ENCODE data around the gene STAT3.
"Not testable (repeated sequence)": the region's sequence is repeated elsewhere in the genome, so short reads cannot be mapped to it uniquely, and the experiment has no call there.

STAT3 gene

GRCh38 chr17:42277342-42277712 lies 110.9 kb downstream of the STAT3 start:
- no peak for DNase-seq (ENCODE audit: low read depth)

GRCh38 chr17:42276609-42277341 lies 111.5 kb downstream of the STAT3 start:
- no peak for DNase-seq (ENCODE audit: low read depth)

GRCh38 chr17:42276359-42276608 lies 112.0 kb downstream of the STAT3 start, which contains the start of gene STAT5B:
Gene STAT5B, minus strand, starts transcription at chr17:42276391. Its CDS starts 44,264 bp downstream, at chr17:42232127.
- no peak for DNase-seq (ENCODE audit: low read depth)

GRCh38 chr17:42275527-42276358 lies 112.5 kb downstream of the STAT3 start:
- no peak for DNase-seq (ENCODE audit: low read depth)

- no peak for DNase-seq (ENCODE audit: low read depth)
Measured at GRCh38 chr17:42274812-42275526, 113.3 kb downstream of the STAT3 start.

- DNase-seq (ENCODE audit: low read depth): no peak
Measured at GRCh38 chr17:42274253-42274542, 114.0 kb downstream of the STAT3 start.

GRCh38 chr17:42273474-42274252 lies 114.6 kb downstream of the STAT3 start:
- DNase-seq (ENCODE audit: low read depth): no peak

- no peak for DNase-seq (ENCODE audit: low read depth)
Measured at GRCh38 chr17:42272162-42272907, 115.9 kb downstream of the STAT3 start.

- no peak for DNase-seq (ENCODE audit: low read depth)
Measured at GRCh38 chr17:42271779-42272035, 116.5 kb downstream of the STAT3 start.

GRCh38 chr17:42271006-42271778 lies 117.0 kb downstream of the STAT3 start:
- no peak for DNase-seq (ENCODE audit: low read depth)

- DNase-seq (ENCODE audit: low read depth): no peak
Measured at GRCh38 chr17:42270596-42270995, 117.6 kb downstream of the STAT3 start.

- DNase-seq (ENCODE audit: low read depth): no peak
Measured at GRCh38 chr17:42270170-42270535, 118.1 kb downstream of the STAT3 start.

- DNase-seq (ENCODE audit: low read depth): no peak
Measured at GRCh38 chr17:42268236-42268635, 120.0 kb downstream of the STAT3 start.

- no peak for DNase-seq (ENCODE audit: low read depth)
Measured at GRCh38 chr17:42266918-42267766, 121.1 kb downstream of the STAT3 start.

- DNase-seq (ENCODE audit: low read depth): no peak
Measured at GRCh38 chr17:42266462-42266861, 121.8 kb downstream of the STAT3 start.

- not testable (repeated sequence) for DNase-seq (ENCODE audit: low read depth)
Measured at GRCh38 chr17:42264366-42264765, 123.9 kb downstream of the STAT3 start.
